ENCODE data around the gene GRIPAP1. TPM values are rescaled to one million over a fixed set of nuclear protein-coding genes. Genes with fewer than 3 reads are reported as not detected.

The GRIPAP1 gene
- total RNA-seq, 1 donor from 2014 or later, result 20.7 TPM

GRCh38 chrX:48927123-48927522, 74.9 kb downstream of the GRIPAP1 start:
- DNase-seq, result no peak
- Histone ChIP-seq H3K27ac (replicated peaks) (no peak overlapping the region), H3K4me1 (no peaks in the 10 kb centered on the region), H3K27me3 (ENCODE audit: low read depth) (no peaks in the 10 kb centered on the region), H3K4me3 (no peak overlapping the region), H3K9me3 (replicated peaks) (no peaks in the 10 kb centered on the region), H3K36me3 (peaks cover 50% of the 10 kb centered on the region)
- intact Hi-C loops (cut with micrococcal nuclease), result no loop called here
- TF ChIP-seq, protein P1, sequence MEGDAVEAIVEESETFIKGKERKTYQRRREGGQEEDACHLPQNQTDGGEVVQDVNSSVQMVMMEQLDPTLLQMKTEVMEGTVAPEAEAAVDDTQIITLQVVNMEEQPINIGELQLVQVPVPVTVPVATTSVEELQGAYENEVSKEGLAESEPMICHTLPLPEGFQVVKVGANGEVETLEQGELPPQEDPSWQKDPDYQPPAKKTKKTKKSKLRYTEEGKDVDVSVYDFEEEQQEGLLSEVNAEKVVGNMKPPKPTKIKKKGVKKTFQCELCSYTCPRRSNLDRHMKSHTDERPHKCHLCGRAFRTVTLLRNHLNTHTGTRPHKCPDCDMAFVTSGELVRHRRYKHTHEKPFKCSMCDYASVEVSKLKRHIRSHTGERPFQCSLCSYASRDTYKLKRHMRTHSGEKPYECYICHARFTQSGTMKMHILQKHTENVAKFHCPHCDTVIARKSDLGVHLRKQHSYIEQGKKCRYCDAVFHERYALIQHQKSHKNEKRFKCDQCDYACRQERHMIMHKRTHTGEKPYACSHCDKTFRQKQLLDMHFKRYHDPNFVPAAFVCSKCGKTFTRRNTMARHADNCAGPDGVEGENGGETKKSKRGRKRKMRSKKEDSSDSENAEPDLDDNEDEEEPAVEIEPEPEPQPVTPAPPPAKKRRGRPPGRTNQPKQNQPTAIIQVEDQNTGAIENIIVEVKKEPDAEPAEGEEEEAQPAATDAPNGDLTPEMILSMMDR (IDR thresholded peaks at IDR 0.05; ENCODE audit: borderline replicate concordance), result no peak

DNA sequence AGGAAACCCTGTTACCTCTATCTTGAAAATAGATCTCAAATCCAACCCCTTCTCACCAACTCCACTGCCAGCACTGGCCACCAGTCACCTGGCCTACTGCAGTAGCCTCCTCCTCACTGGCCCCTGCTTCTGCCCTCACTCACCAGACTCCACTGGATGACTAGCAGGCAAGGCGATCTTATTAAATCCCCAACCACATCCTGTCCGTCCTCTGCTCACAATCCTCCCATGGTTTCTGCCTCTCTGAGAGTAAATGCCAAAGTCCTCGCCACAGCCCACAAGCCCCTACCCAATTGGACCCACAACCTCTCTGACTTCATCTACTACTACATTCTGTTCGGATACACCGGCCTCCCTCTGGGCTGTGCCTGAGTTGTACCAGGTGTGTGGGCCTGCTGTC, 77.8 kb downstream of the GRIPAP1 start:
- H3K36me3 ChIP-seq, result peaks cover 37% of the 10 kb centered on the region
- H3K27me3 ChIP-seq (ENCODE audit: low read depth), result no peaks in the 10 kb centered on the region
- DNase-seq, result no peak
- intact Hi-C loops (cut with micrococcal nuclease), result no loop called here
- no peaks in the 10 kb centered on the region for H3K9me3 ChIP-seq (replicated peaks)
- TF ChIP-seq, protein P1 (IDR thresholded peaks at IDR 0.05; ENCODE audit: borderline replicate concordance), result no peak
- H3K4me3 ChIP-seq, result no peak overlapping the region
- H3K4me1 ChIP-seq, result peaks cover 10% of the 10 kb centered on the region
- no peak overlapping the region for H3K27ac ChIP-seq (replicated peaks)

DNA sequence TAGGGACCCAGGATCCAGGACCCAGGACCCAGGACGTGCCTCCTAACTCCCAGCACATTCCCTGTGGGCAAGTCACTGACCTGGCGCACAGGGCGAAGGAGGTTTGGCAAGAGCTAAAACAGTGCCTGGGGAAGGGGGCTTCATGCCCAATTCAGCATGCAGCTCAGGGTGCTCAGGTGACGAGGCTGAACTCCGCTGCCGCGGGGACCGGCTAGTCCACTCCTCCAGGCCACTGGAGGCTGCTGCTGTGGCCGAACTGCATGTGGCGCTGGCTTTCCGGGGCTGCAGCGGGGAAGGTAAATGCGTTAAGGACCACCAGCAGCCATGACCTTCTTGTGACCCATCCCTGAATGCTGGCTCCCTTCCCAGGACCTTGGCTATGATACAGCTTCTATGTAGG, 78.3 kb downstream of the GRIPAP1 start:
- intact Hi-C loops (cut with micrococcal nuclease), result no loop called here
- Histone ChIP-seq H3K9me3 (replicated peaks) (no peaks in the 10 kb centered on the region), H3K36me3 (peaks cover 35% of the 10 kb centered on the region)

More for the DNA sequence above, 78.3 kb downstream of the GRIPAP1 start:
- Histone ChIP-seq H3K4me3 (no peak overlapping the region), H3K27me3 (ENCODE audit: low read depth) (no peaks in the 10 kb centered on the region), H3K4me1 (peaks cover 11% of the 10 kb centered on the region), H3K27ac (replicated peaks) (no peak overlapping the region)
- TF ChIP-seq, protein P1 (IDR thresholded peaks at IDR 0.05; ENCODE audit: borderline replicate concordance), result no peak
- no peak for DNase-seq

Other genes starting within 250 kb of the GRIPAP1 start
- gene GLOD5, start 240.5 kb downstream of the GRIPAP1 start, total RNA-seq, result not detected
- gene GATA1, start 215.7 kb downstream of the GRIPAP1 start, total RNA-seq, result not detected
- gene HDAC6, start 200.2 kb downstream of the GRIPAP1 start, total RNA-seq, result 39.7 TPM
- not detected for gene ERAS, start 175.8 kb downstream of the GRIPAP1 start, total RNA-seq
- not detected for gene PCSK1N, start 166.7 kb downstream of the GRIPAP1 start, total RNA-seq
- 76.1 TPM for gene TIMM17B, start 104.5 kb downstream of the GRIPAP1 start, total RNA-seq
- 60.3 TPM for gene PQBP1, start 104.3 kb downstream of the GRIPAP1 start, total RNA-seq
- gene SLC35A2, start 90.6 kb downstream of the GRIPAP1 start, total RNA-seq, result 10.4 TPM
- gene PIM2, start 83.2 kb downstream of the GRIPAP1 start, total RNA-seq, result 3.3 TPM
- gene OTUD5, start 44.7 kb downstream of the GRIPAP1 start, total RNA-seq, result 21.2 TPM
- gene KCND1, start 30.4 kb downstream of the GRIPAP1 start, total RNA-seq, result 0.30 TPM
- 19.2 TPM for gene TFE3, start 41.1 kb upstream of the GRIPAP1 start, total RNA-seq
- gene CCDC120, start 56.7 kb upstream of the GRIPAP1 start, total RNA-seq, result 1.6 TPM
- 8.7 TPM for gene PRAF2, start 71.7 kb upstream of the GRIPAP1 start, total RNA-seq
- 80.4 TPM for gene WDR45, start 77.6 kb upstream of the GRIPAP1 start, total RNA-seq
- gene GPKOW, start 121.5 kb upstream of the GRIPAP1 start, total RNA-seq, result 18.1 TPM
- 2.4 TPM for gene MAGIX, start 160.5 kb upstream of the GRIPAP1 start, total RNA-seq
- gene PLP2, start 169.6 kb upstream of the GRIPAP1 start, total RNA-seq, result 42.1 TPM
- gene PRICKLE3, start 184.1 kb upstream of the GRIPAP1 start, total RNA-seq, result 9.7 TPM
- 1.6 TPM for gene SYP, start 197.9 kb upstream of the GRIPAP1 start, total RNA-seq
- 0.08 TPM for gene CACNA1F, start 231.1 kb upstream of the GRIPAP1 start, total RNA-seq
- gene CCDC22, start 233.2 kb upstream of the GRIPAP1 start, total RNA-seq, result 10.6 TPM

Measured in left ventricle myocardium inferior (tissue), 1 donor.